Right atrium auricular region (tissue), 2 donors: ENCODE data around the gene ASTL. TPM values are rescaled to one million over a fixed set of nuclear protein-coding genes. Genes with fewer than 3 reads are reported as not detected.

Experiments
- DNase-seq: peaks from one replicate; pipeline ENCODE4 v3.0.0-alpha.2; 2019; ENCODE audit warnings: low spot score
- H3K27ac ChIP-seq, 2 donors: fragments of 200-600 bp; sonication (generic); 1 replicate in 1 of 2; 2 replicates in 1 of 2; pipeline ENCODE4 v1.5.1; 2016 to 2019
- H3K27me3 ChIP-seq, 2 donors: fragments of 200-600 bp; sonication (generic); one replicate each; pipeline versions ENCODE4 v1.5.1 to v1.6.0; 2017 to 2019
- H3K36me3 ChIP-seq: fragments of 200-600 bp; sonication (generic); one replicate; pipeline ENCODE4 v1.5.1; 2016
- H3K4me1 ChIP-seq, 2 donors: fragments of 200-600 bp; sonication (generic); one replicate each; pipeline versions ENCODE4 v1.5.1 to v1.6.0; 2017 to 2019
- H3K4me3 ChIP-seq, 2 donors: fragments of 200-600 bp; sonication (generic); 1 replicate in 1 of 2; 2 replicates in 1 of 2; pipeline ENCODE4 v1.5.1; 2017 to 2019; ENCODE audit warnings: mild to moderate bottlenecking in 1 of 2, moderate library complexity in 1 of 2
- H3K9me3 ChIP-seq, 2 donors: fragments of 200-600 bp; sonication (generic); one replicate each; pipeline ENCODE4 v1.5.1; 2019
- CTCF ChIP-seq, 2 donors: fragments of 200-600 bp; sonication (generic); IDR thresholded peaks; one replicate each; pipeline ENCODE4 v1.5.1; 2019; ENCODE audit warnings: antibody characterized with exemption in 2 of 2
- total RNA-seq, 2 donors: library from RNA; depleted of rRNA; stranded (reverse); fragments of >200 nt; gene quantifications; one replicate each; pipeline ENCODE4 v1.1.0, GENCODE V29; 2016

Gene ASTL
- total RNA-seq, 2 donors from 2014 or later, result not detected

GRCh38 chr2:96123936-96124335, 14.4 kb downstream of the ASTL start:
- Histone ChIP-seq H3K27ac (no peak overlapping the region), H3K27me3 (no peaks in the 10 kb centered on the region), H3K4me3 (no peak overlapping the region), H3K36me3 (no peaks in the 10 kb centered on the region), H3K4me1 (no peaks in the 10 kb centered on the region), H3K9me3 (no peaks in the 10 kb centered on the region)
- TF ChIP-seq CTCF (IDR thresholded peaks at IDR 0.05), result no peak
- no peak for DNase-seq

GRCh38 chr2:96123290-96123689, 15.0 kb downstream of the ASTL start:
- no peak for DNase-seq
- H3K9me3 ChIP-seq, result no peaks in the 10 kb centered on the region
- H3K36me3 ChIP-seq, result no peaks in the 10 kb centered on the region
- H3K27ac ChIP-seq, result no peak overlapping the region
- H3K4me3 ChIP-seq, result no peak overlapping the region
- H3K27me3 ChIP-seq, result no peaks in the 10 kb centered on the region
- TF ChIP-seq CTCF (IDR thresholded peaks at IDR 0.05), result no peak
- no peaks in the 10 kb centered on the region for H3K4me1 ChIP-seq

- Histone ChIP-seq H3K36me3 (no peaks in the 10 kb centered on the region), H3K27me3 (peaks cover 0 to 3% of the 10 kb centered on the region in 2 donors), H3K9me3 (no peaks in the 10 kb centered on the region), H3K4me3 (no peak overlapping the region), H3K27ac (no peak overlapping the region), H3K4me1 (peaks cover 0 to 3% of the 10 kb centered on the region in 2 donors)
- DNase-seq, result no peak
- no peak for TF ChIP-seq CTCF (IDR thresholded peaks at IDR 0.05)
Measured at GRCh38 chr2:96122391-96122790, 15.9 kb downstream of the ASTL start.

GRCh38 chr2:96121414-96121813, 16.9 kb downstream of the ASTL start:
- no peak for DNase-seq
- peaks cover 2 to 3% of the 10 kb centered on the region in 2 donors for H3K27me3 ChIP-seq

GRCh38 chr2:96120991-96121390, 17.3 kb downstream of the ASTL start:
- peaks cover 0 to 15% of the 10 kb centered on the region in 2 donors for H3K4me1 ChIP-seq
- TF ChIP-seq CTCF (IDR thresholded peaks at IDR 0.05), result no peak
- no peak for DNase-seq
- no peak overlapping the region for H3K27ac ChIP-seq
- H3K27me3 ChIP-seq, result peaks cover 3 to 6% of the 10 kb centered on the region in 2 donors
- H3K9me3 ChIP-seq, result no peaks in the 10 kb centered on the region
- H3K36me3 ChIP-seq, result no peaks in the 10 kb centered on the region
- H3K4me3 ChIP-seq, result no peak overlapping the region

More at GRCh38 chr2:96121414-96121813, 16.9 kb downstream of the ASTL start:
- Histone ChIP-seq H3K36me3 (no peaks in the 10 kb centered on the region), H3K27ac (no peak overlapping the region), H3K4me1 (peaks cover 0 to 11% of the 10 kb centered on the region in 2 donors), H3K4me3 (no peak overlapping the region), H3K9me3 (no peaks in the 10 kb centered on the region)
- TF ChIP-seq CTCF (IDR thresholded peaks at IDR 0.05), result no peak

- H3K9me3 ChIP-seq, result no peaks in the 10 kb centered on the region
- no peak for DNase-seq
- no peaks in the 10 kb centered on the region for H3K36me3 ChIP-seq
- H3K27me3 ChIP-seq, result peaks cover 3 to 6% of the 10 kb centered on the region in 2 donors
- H3K4me3 ChIP-seq, result no peak overlapping the region
- H3K4me1 ChIP-seq, result peaks cover 0 to 20% of the 10 kb centered on the region in 2 donors
- H3K27ac ChIP-seq, result no peak overlapping the region
- no peak for TF ChIP-seq CTCF (IDR thresholded peaks at IDR 0.05)
Measured at GRCh38 chr2:96120091-96120720, 18.1 kb downstream of the ASTL start.
